A549 (cell line): ENCODE measurements around the gene N4BP3. TPM values are rescaled to one million over a fixed set of nuclear protein-coding genes. Genes with fewer than 3 reads are reported as not detected.

ENCODE experiments used
- ATAC-seq, 2 experiments: fragments of 200-7000 bp in 1 of 2; fragments of >200 bp in 1 of 2; cut with Nextera tagmentation in 1 of 2; cut with Tn5 transposase in 1 of 2; 3 replicates each; pipeline versions ENCODE4 v1.8.0 to v1.9.1; 2018 to 2020; ENCODE audit warnings: mild to moderate bottlenecking in 1 of 2, moderate library complexity in 1 of 2
- CTCF ChIA-PET: fragments of 300-600 bp; sonication (Branson Sonifier 250); formaldehyde crosslinking; extraction: SDS; loops from one replicate; lab custom pipeline; 2021; ENCODE audit warnings: antibody characterized with exemption, inconsistent platforms; lab: Yijun Ruan, JAX
- POLR2A ChIA-PET: fragments of 350-600 bp; formaldehyde crosslinking; extraction: SDS; loops from one replicate; lab custom pipeline; 2021; ENCODE audit warnings: antibody characterized with exemption, inconsistent platforms; lab: Yijun Ruan, JAX
- DNase-seq, 2 experiments: peaks; one replicate each; pipeline versions ENCODE4 v3.0.0 to v3.0.0-alpha.2; 2011 to 2016; ENCODE audit warnings: low read depth in 1 of 2, low spot score in 1 of 2
- FAIRE-seq: peaks from 2 replicates; lab custom pipeline; 2011; peaks lifted over from hg19 to GRCh38; lab: Jason Lieb, UNC
- H3K27ac ChIP-seq, 2 experiments: fragments of >200 bp; sonication (Bioruptor Twin); formaldehyde crosslinking; 3 replicates each; pipeline ENCODE4 v1.5.1; 2016 to 2017
- H3K4me1 ChIP-seq: fragments of >200 bp; sonication (Bioruptor Twin); formaldehyde crosslinking; 3 replicates; pipeline ENCODE4 v1.6.1; 2016
- H3K4me2 ChIP-seq: fragments of >200 bp; sonication (Bioruptor Twin); formaldehyde crosslinking; 3 replicates; pipeline ENCODE4 v1.6.1; 2016
- H3K4me3 ChIP-seq: fragments of >200 bp; sonication (Bioruptor Twin); formaldehyde crosslinking; 3 replicates; pipeline ENCODE4 v1.5.1; 2016
- H3K9me3 ChIP-seq: fragments of >200 bp; sonication (Bioruptor Twin); formaldehyde crosslinking; 3 replicates; pipeline ENCODE4 v1.6.1; 2016
- CBX2 ChIP-seq: fragments of 200-600 bp; sonication (generic); IDR thresholded peaks from 2 replicates; pipeline ENCODE4 v1.6.1; 2016; ENCODE audit warnings: low read depth, mild to moderate bottlenecking, borderline replicate concordance
- CHD2 ChIP-seq: fragments of 150-350 bp; IDR thresholded peaks from 2 replicates; pipeline ENCODE4 v1.6.1; 2014; ENCODE audit warnings: low read length; ENCODE audit not compliant: partially characterized antibody
- CHD4 ChIP-seq: fragments of 200-600 bp; sonication (generic); IDR thresholded peaks from 2 replicates; pipeline ENCODE4 v1.6.1; 2016; ENCODE audit warnings: antibody characterized with exemption, mild to moderate bottlenecking, borderline replicate concordance
- EHF ChIP-seq: fragments of 250-450 bp; sonication (Bioruptor Pico); IDR thresholded peaks from 2 replicates; pipeline ENCODE4 v1.5.0; 2020; ENCODE audit warnings: mild to moderate bottlenecking
- FOXS1 ChIP-seq: fragments of 250-450 bp; sonication (Bioruptor Pico); IDR thresholded peaks from 2 replicates; pipeline ENCODE4 v1.5.0; 2020; ENCODE audit warnings: mild to moderate bottlenecking, moderate library complexity
- HDAC2 ChIP-seq: fragments of 200-600 bp; sonication (generic); IDR thresholded peaks from 2 replicates; pipeline ENCODE4 v1.6.1; 2016
- HOXB5 ChIP-seq: fragments of 250-450 bp; sonication (Bioruptor Pico); IDR thresholded peaks from 2 replicates; pipeline ENCODE4 v1.5.0; 2020; ENCODE audit warnings: mild to moderate bottlenecking, moderate library complexity
- JUN ChIP-seq, 2 experiments: fragments of >200 bp; sonication (Bioruptor Twin); formaldehyde crosslinking; IDR thresholded peaks; 2 replicates in 1 of 2; 3 replicates in 1 of 2; pipeline ENCODE4 v1.6.1; 2016 to 2017
- JUNB ChIP-seq: fragments of >200 bp; sonication (Bioruptor Twin); formaldehyde crosslinking; IDR thresholded peaks from 2 replicates; pipeline ENCODE4 v1.6.1; 2016
- KDM1A ChIP-seq: fragments of 200-600 bp; sonication (generic); IDR thresholded peaks from 2 replicates; pipeline ENCODE4 v1.6.1; 2016; ENCODE audit warnings: low read depth, mild to moderate bottlenecking
- NFE2L2 ChIP-seq: fragments of 150-350 bp; conservative IDR thresholded peaks from 2 replicates; pipeline ENCODE4 v1.6.1; 2014; ENCODE audit warnings: low read length
- POLR2A ChIP-seq: IDR thresholded peaks from 2 replicates; pipeline ENCODE4 v1.6.1; 2012; ENCODE audit warnings: mild to moderate bottlenecking, low read length
- RAD21 ChIP-seq, 2 experiments: fragments of >200 bp in 1 of 2; sonication (Bioruptor Twin) in 1 of 2; formaldehyde crosslinking in 1 of 2; IDR thresholded peaks in 1 of 2; conservative IDR thresholded peaks in 1 of 2; 2 replicates in 1 of 2; 3 replicates in 1 of 2; pipeline ENCODE4 v1.6.1; 2012 to 2018; ENCODE audit warnings: inconsistent platforms in 1 of 2
- RFX5 ChIP-seq: fragments of 450-650 bp; IDR thresholded peaks from 2 replicates; pipeline ENCODE4 v1.7.1; 2014; ENCODE audit warnings: antibody characterized with exemption, mild to moderate bottlenecking, moderate library complexity
- RNF2 ChIP-seq: fragments of 200-600 bp; sonication (generic); IDR thresholded peaks from 2 replicates; pipeline ENCODE4 v1.6.1; 2016; ENCODE audit warnings: low read depth, mild to moderate bottlenecking, antibody characterized with exemption, moderate library complexity, borderline replicate concordance
- SMC3 ChIP-seq: fragments of >200 bp; sonication (Bioruptor Twin); formaldehyde crosslinking; IDR thresholded peaks from 3 replicates; pipeline ENCODE4 v1.6.1; 2018; ENCODE audit warnings: inconsistent platforms
- TFCP2L1 ChIP-seq: fragments of 250-450 bp; sonication (Bioruptor Pico); IDR thresholded peaks from 2 replicates; pipeline ENCODE4 v1.5.0; 2021; ENCODE audit warnings: mild to moderate bottlenecking
- TP53 ChIP-seq: fragments of 250-450 bp; sonication (Bioruptor Pico); IDR thresholded peaks from 2 replicates; pipeline ENCODE4 v1.5.0; 2021; ENCODE audit warnings: mild to moderate bottlenecking, moderate library complexity
- WGBS: methylation state at CpG from one replicate; pipeline ENCODE4 v1.1.6; 2017; ENCODE audit errors: missing lambda C conversion rate; 5-methylcytosine and 5-hydroxymethylcytosine counted together
- polyA plus RNA-seq, 4 experiments: library from polyadenylated mRNA; depleted of rRNA in 3 of 4; stranded (reverse); fragments of >200 nt; fragmentation: RNase III in 1 of 4; extraction: RNeasy Plus Mini Kit Qiagen cat#74134 plus additional on column Dnase treatment in 1 of 4; gene quantifications; 2 replicates in 3 of 4; 3 replicates in 1 of 4; pipeline ENCODE4 v1.2.3, GENCODE V29; 2011 to 2017
- TF ChIP-seq, protein P1 (sequence below): fragments of 250-450 bp; sonication (Bioruptor Pico); IDR thresholded peaks from 2 replicates; pipeline ENCODE4 v1.5.0; 2020; ENCODE audit warnings: low read depth, mild to moderate bottlenecking, moderate library complexity
- TF ChIP-seq, protein P2 (sequence below): fragments of 200-600 bp; sonication (generic); IDR thresholded peaks from 2 replicates; pipeline ENCODE4 v1.6.1; 2016; ENCODE audit warnings: antibody characterized with exemption, mild to moderate bottlenecking, moderate library complexity

Gene N4BP3
- polyA plus RNA-seq, 2 of the 4 experiments (the other 2 are of a cell fraction) = 0.12 to 0.15 TPM

DNA sequence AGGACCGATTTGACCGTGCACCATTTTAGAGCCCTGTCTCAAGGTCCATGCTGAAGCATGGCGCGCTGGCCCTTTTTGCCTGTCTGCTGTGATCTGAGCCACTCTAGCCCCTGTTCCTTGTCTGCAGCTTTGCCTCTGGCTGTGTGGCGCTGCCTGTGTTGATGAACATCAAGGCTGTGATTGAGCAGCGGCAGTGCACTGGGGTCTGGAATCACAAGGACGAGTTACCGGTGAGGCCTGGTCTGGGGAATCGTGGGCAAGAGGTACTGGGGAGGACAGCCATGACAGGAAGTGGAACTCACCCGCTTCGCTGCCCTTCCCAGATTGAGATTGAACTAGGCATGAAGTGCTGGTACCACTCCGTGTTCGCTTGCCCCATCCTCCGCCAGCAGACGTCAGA lies 34.1 kb downstream of the N4BP3 start:
- H3K4me3 ChIP-seq = no peak overlapping the region
- POLR2A ChIA-PET = no interaction called here

DNA sequence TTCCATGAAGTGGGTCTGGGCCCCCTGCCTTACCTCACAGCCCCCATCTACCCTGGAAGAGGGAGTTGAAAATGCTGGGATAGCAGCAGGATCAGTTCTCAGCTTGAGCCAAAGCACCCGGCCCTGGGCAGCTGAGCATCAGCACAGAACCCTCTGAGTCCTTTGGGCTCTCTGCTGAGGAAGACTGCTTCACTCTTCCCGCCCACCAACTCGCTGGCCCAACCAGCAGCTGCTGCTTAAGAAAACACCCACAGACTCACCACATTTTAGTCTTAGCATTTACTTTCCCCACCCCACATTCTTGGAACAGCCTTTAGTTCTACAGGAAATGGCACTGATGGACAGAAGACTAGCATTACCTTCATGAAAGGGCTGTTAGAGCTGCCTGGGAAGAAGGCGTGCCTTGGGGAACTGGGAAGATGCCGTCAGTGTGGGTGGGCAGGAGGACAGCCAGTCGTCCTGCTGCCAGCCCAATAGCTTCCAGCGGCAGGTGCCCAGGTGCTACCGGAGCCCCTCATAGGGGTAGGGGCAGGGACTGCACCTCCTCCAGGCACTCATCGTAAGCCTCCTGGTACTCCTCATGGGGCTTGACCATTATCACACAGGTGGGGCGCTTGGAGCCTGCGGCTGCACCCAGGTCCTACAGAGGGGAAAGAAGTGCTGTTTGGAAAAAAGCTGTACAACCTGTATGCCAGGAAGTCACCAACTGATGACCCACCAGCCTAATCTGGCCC lies 36.0 kb downstream of the N4BP3 start:
- CTCF ChIA-PET = interaction anchor here (0.6 to 9.3 kb wide), 8 partner anchors 11 to 73 kb away, joined by 3 to 174 read pairs (median 4); no protein-coding TSS in a partner anchor
- POLR2A ChIA-PET = no interaction called here
- H3K4me2 ChIP-seq = no peak overlapping the region
- TF ChIP-seq POLR2A (no peak), SMC3 (no peak), JUN (IDR thresholded peaks at IDR 0.05) (no peak), RNF2 (no peak)
- peaks cover 18% of the 10 kb centered on the region for H3K4me1 ChIP-seq
- no peak for FAIRE-seq
- H3K9me3 ChIP-seq = no peaks in the 10 kb centered on the region
- H3K27ac ChIP-seq = no peak overlapping the region
- no peak for ATAC-seq
- DNase-seq = no peak
- no peak overlapping the region for H3K4me3 ChIP-seq
- WGBS = 96% methylated on average over 11 of the region's 11 CpGs

More for the DNA sequence above, 34.1 kb downstream of the N4BP3 start:
- Histone ChIP-seq H3K9me3 (no peaks in the 10 kb centered on the region), H3K4me1 (peaks cover 12% of the 10 kb centered on the region; the same call in 2 of the 3 replicates), H3K27ac (no peak overlapping the region), H3K4me2 (no peak overlapping the region)
- no peak for FAIRE-seq
- CTCF ChIA-PET = interaction anchor here (1.3 to 9.3 kb wide), 6 partner anchors 10 to 71 kb away, joined by 3 to 174 read pairs (median 8); no protein-coding TSS in a partner anchor
- no peak for DNase-seq
- TF ChIP-seq EHF (CRISPR knock-in tag) (no peak), FOXS1 (CRISPR knock-in tag) (no peak)
- TF ChIP-seq, protein P1, sequence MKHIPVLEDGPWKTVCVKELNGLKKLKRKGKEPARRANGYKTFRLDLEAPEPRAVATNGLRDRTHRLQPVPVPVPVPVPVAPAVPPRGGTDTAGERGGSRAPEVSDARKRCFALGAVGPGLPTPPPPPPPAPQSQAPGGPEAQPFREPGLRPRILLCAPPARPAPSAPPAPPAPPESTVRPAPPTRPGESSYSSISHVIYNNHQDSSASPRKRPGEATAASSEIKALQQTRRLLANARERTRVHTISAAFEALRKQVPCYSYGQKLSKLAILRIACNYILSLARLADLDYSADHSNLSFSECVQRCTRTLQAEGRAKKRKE (CRISPR knock-in tag) = no peak
- WGBS = 88% methylated on average over 15 of the region's 15 CpGs
- ATAC-seq = no peak

DNA sequence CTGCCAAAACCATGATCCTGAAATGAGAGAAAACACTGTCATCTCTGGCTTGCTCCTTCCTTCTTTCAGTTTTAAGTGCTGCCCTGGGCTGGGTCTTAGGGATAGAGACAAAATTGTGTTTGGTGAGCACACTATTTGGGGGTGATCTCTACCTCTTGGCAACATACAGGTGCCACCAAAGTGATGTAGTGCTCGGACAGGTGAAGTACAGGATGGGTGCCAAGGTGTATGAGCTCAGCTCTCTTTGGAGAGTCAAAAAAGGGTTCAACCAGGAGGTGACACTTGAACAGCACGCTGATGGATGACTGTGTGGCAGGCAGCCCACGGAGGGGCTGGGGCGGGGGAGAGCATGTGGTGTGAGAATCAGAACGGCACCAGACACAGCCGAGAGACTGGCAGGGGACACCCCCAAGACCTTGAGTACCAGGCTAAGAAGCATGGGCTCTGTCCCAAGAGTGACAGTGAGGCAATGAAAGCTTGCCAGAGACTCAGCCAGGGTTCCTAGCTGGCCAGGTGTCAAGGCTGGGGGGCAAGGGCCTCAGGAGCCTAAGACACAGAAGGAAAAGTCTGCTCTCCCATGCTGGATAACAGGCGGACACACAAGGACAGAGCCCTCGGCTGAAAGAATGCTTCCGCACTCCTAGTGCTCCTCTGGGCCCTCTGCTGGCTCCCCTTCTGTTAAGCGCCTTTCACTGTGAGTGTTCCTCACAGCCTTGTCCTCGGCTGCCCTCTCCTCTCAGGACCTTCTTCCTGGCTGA lies 37.8 kb downstream of the N4BP3 start:
- H3K27ac ChIP-seq = no peak overlapping the region
- 81% methylated on average over 11 of the region's 11 CpGs for WGBS
- peak in 1 of 2 experiments; percentile 38; a peak in 1 of 5 replicates for TF ChIP-seq JUN (IDR thresholded peaks at IDR 0.05)
- TF ChIP-seq HDAC2 = no peak
- TF ChIP-seq CBX2 = no peak
- TF ChIP-seq JUNB = no peak
- ATAC-seq (no peak; a peak in 1 of 6 replicates), DNase-seq (peak in 1 of 2 experiments; percentile 27), FAIRE-seq (no peak)
- H3K4me1 ChIP-seq = peaks cover 20% of the 10 kb centered on the region
- ChIA-PET CTCF (interaction anchor here (0.6 to 9.3 kb wide), 5 partner anchors 10 to 74 kb away, joined by 3 to 174 read pairs (median 4); no protein-coding TSS in a partner anchor), POLR2A (no interaction called here)
- H3K4me2 ChIP-seq = no peak overlapping the region
- no peak overlapping the region for H3K4me3 ChIP-seq
- no peaks in the 10 kb centered on the region for H3K9me3 ChIP-seq

DNA sequence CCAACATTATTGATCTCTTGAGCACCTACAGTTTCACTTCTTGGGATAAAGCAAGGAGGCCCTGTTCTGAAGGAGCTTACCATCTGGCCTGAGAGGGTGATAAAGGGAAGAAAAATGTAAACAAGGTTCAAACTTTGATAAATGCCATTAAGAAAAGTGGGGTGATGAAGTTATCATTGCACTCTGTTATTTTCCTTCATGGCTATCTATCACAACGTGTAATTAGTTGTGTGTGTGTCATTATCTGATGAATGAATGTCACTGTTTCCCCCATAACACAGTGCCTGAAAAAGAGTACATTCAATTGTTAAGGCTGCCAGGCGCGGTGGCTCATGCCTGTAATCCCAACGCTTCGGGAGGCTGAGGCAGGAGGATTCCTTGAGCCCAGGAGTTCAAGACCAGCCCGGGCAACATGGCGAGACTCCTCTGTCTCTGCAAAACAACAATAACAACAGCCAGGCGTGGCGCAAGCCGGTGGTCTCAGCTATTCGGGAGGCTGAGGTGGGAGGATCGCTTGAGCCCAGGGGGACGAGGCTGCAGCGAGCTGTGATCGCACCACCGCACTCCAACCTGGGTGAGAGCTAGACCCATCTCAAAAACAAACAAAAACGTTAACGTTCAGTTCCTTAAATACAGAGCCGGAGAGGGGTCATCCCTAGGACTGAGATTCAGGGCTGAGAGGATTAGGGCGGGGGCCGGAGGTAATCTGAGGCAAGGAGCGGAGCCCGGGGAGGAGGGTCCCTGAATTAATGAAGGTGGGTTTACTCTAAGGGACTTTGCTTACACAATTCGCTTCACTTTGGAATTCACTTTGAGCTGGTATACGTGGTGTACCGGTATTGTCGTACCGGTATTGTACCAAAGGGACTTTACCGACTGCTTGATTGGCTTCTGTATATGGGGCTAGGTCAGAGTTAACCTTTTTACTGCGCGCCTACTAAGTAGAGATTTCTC lies 39.4 kb downstream of the N4BP3 start:
- 54% methylated on average over 31 of the region's 31 CpGs for WGBS
- ChIA-PET POLR2A (interaction anchor here (1.3 to 2.3 kb wide), 2 partner anchors 36 to 52 kb away, joined by 3 to 16 read pairs; partner anchors contain the start of gene HNRNPAB), CTCF (interaction anchor here (0.7 to 12.1 kb wide), 9 partner anchors 9 to 842 kb away, joined by 3 to 110 read pairs (median 5); no protein-coding TSS in a partner anchor)
- no peak for ATAC-seq
- peaks cover 13% of the 10 kb centered on the region for H3K4me1 ChIP-seq
- peak overlapping the region; percentile 94 for H3K4me3 ChIP-seq
- peak overlapping the region; percentile 99 for H3K4me2 ChIP-seq
- H3K27ac ChIP-seq = peak overlapping the region; percentile 85 to 88
- no peaks in the 10 kb centered on the region for H3K9me3 ChIP-seq
- FAIRE-seq = no peak
- DNase-seq = no peak
- TF ChIP-seq, protein P2, sequence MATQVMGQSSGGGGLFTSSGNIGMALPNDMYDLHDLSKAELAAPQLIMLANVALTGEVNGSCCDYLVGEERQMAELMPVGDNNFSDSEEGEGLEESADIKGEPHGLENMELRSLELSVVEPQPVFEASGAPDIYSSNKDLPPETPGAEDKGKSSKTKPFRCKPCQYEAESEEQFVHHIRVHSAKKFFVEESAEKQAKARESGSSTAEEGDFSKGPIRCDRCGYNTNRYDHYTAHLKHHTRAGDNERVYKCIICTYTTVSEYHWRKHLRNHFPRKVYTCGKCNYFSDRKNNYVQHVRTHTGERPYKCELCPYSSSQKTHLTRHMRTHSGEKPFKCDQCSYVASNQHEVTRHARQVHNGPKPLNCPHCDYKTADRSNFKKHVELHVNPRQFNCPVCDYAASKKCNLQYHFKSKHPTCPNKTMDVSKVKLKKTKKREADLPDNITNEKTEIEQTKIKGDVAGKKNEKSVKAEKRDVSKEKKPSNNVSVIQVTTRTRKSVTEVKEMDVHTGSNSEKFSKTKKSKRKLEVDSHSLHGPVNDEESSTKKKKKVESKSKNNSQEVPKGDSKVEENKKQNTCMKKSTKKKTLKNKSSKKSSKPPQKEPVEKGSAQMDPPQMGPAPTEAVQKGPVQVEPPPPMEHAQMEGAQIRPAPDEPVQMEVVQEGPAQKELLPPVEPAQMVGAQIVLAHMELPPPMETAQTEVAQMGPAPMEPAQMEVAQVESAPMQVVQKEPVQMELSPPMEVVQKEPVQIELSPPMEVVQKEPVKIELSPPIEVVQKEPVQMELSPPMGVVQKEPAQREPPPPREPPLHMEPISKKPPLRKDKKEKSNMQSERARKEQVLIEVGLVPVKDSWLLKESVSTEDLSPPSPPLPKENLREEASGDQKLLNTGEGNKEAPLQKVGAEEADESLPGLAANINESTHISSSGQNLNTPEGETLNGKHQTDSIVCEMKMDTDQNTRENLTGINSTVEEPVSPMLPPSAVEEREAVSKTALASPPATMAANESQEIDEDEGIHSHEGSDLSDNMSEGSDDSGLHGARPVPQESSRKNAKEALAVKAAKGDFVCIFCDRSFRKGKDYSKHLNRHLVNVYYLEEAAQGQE = no peak
- TF ChIP-seq TFCP2L1 (CRISPR knock-in tag) = no peak
- no peak for TF ChIP-seq RFX5
- TF ChIP-seq TP53 = no peak
- no peak for TF ChIP-seq NFE2L2
- no peak for TF ChIP-seq CHD2
- no peak for TF ChIP-seq HDAC2
- TF ChIP-seq HOXB5 (CRISPR knock-in tag) = no peak
- TF ChIP-seq CHD4 = no peak
- no peak for TF ChIP-seq KDM1A
- no peak for TF ChIP-seq RAD21 (conservative IDR thresholded peaks at IDR 0.05 in 1 of 2, IDR thresholded peaks at IDR 0.05 in 1 of 2)
- TF ChIP-seq RNF2 = no peak
- TF ChIP-seq EHF (CRISPR knock-in tag) = no peak
